GM23248 (cell line): Measurements from ENCODE around the gene CIAO3.

Experiments
- EZH2 ChIP-seq: fragments of 200-600 bp; sonication (generic); IDR thresholded peaks from 2 replicates; pipeline ENCODE4 v1.6.1; 2018; ENCODE audit warnings: antibody characterized with exemption, mild to moderate bottlenecking; ENCODE audit not compliant: insufficient read depth, poor library complexity, severe bottlenecking
- EZH2phosphoT487 ChIP-seq: fragments of 200-600 bp; sonication (generic); IDR thresholded peaks from 2 replicates; pipeline ENCODE4 v1.6.1; 2018; ENCODE audit warnings: antibody characterized with exemption, moderate library complexity, mild to moderate bottlenecking, low read depth; ENCODE audit not compliant: insufficient read depth

GRCh38 chr16:718922-719321, 21.9 kb downstream of the CIAO3 start:
- TF ChIP-seq EZH2 (no peak), EZH2phosphoT487 (no peak)
